Measurements from ENCODE around the gene DUSP10.

DNA sequence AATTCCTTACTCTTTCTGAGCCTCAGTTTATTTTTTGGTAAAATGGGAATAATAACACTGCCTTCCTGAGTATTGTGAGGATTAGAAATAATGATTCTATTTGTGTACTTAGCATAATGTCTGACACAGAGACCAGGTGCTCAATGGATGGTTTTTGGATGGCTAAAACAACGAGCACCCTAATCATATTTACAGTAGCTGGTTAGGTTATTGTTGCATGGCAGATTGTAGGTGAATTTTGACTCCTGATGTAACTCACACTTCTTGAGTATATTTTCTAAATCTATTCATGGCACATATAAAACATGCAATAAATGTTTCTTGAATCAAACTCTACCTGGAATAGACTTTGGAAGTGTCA is 11.9 kb upstream of the DUSP10 start:
- TF ChIP-seq POLR2A (IDR thresholded peaks at IDR 0.05): no peak
- TF ChIP-seq, protein P1, sequence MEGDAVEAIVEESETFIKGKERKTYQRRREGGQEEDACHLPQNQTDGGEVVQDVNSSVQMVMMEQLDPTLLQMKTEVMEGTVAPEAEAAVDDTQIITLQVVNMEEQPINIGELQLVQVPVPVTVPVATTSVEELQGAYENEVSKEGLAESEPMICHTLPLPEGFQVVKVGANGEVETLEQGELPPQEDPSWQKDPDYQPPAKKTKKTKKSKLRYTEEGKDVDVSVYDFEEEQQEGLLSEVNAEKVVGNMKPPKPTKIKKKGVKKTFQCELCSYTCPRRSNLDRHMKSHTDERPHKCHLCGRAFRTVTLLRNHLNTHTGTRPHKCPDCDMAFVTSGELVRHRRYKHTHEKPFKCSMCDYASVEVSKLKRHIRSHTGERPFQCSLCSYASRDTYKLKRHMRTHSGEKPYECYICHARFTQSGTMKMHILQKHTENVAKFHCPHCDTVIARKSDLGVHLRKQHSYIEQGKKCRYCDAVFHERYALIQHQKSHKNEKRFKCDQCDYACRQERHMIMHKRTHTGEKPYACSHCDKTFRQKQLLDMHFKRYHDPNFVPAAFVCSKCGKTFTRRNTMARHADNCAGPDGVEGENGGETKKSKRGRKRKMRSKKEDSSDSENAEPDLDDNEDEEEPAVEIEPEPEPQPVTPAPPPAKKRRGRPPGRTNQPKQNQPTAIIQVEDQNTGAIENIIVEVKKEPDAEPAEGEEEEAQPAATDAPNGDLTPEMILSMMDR (IDR thresholded peaks at IDR 0.05): no peak
